ENCODE measurements around the gene SHROOM3.

Gene SHROOM3

DNA sequence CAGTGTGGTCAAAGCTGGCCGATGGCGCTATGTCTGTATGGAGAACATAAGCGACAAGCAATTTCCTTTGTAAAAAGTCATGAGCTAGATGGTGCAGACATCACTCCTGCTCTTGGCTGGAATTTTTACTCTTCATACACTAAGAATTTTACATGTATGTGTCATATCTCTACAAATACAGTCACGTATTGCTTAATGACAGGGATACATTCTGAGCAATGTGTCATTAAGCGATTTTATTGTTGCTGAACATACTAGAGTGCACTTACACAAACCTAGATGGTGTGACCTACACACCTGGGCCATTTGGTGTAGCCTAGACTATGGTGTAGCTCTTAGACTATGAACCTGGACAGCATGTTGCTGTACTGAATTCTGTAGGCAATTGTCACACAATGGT, 277.5 kb downstream of the SHROOM3 start:
- TF ChIP-seq, protein P1, sequence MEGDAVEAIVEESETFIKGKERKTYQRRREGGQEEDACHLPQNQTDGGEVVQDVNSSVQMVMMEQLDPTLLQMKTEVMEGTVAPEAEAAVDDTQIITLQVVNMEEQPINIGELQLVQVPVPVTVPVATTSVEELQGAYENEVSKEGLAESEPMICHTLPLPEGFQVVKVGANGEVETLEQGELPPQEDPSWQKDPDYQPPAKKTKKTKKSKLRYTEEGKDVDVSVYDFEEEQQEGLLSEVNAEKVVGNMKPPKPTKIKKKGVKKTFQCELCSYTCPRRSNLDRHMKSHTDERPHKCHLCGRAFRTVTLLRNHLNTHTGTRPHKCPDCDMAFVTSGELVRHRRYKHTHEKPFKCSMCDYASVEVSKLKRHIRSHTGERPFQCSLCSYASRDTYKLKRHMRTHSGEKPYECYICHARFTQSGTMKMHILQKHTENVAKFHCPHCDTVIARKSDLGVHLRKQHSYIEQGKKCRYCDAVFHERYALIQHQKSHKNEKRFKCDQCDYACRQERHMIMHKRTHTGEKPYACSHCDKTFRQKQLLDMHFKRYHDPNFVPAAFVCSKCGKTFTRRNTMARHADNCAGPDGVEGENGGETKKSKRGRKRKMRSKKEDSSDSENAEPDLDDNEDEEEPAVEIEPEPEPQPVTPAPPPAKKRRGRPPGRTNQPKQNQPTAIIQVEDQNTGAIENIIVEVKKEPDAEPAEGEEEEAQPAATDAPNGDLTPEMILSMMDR (IDR thresholded peaks at IDR 0.05; ENCODE audit: insufficient read depth, low read depth, low read length, missing control alignments): no peak
- H3K4me3 ChIP-seq (ENCODE audit: low read depth, low read length): no peak overlapping the region
- DNase-seq (ENCODE audit: low read depth): no peak

DNA sequence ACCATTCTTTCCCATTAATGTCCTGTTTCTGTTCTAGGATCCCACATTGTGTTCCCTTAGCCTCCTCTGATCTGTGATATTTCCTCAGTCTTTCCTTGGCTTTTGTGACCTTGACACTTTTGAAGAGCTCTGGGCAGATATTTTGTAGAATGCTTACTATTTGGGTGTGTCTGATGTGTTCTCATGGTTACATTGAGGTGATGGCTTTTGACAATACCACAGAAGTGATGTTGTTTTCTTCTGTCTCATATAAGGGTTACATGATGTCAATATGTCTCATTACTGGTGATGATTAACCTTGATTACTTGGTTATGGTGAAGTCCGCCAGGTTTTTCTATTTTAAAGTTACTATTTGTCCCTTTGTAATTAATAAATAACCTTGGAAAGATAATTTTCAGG, 279.2 kb downstream of the SHROOM3 start:
- H3K4me3 ChIP-seq (ENCODE audit: low read depth, low read length): no peak overlapping the region
- DNase-seq (ENCODE audit: low read depth): no peak
- TF ChIP-seq, protein P1 (IDR thresholded peaks at IDR 0.05; ENCODE audit: insufficient read depth, low read depth, low read length, missing control alignments): no peak

DNA sequence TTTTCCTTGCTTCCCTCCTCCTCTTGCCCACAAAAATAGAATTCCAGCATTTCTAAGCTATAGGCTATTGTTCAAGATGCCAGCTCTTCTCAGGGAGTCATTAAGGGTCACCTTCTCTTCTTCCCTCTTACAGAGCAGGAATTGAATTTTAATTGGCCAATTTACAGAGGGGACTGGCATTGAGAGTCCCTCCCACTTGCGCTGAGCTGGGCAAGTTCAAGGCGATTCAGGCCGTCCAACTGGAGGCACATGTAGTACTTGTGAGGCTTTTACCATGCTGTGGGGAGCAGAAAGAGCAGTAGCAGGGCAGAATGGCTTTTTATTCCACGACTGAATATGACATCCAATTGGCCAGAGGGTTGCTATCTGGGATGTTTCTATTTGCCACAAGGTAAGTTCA, 281.0 kb downstream of the SHROOM3 start:
- TF ChIP-seq, protein P1 (IDR thresholded peaks at IDR 0.05; ENCODE audit: insufficient read depth, low read depth, low read length, missing control alignments): no peak
- no peak for DNase-seq (ENCODE audit: low read depth)
- no peak overlapping the region for H3K4me3 ChIP-seq (ENCODE audit: low read depth, low read length)

DNA sequence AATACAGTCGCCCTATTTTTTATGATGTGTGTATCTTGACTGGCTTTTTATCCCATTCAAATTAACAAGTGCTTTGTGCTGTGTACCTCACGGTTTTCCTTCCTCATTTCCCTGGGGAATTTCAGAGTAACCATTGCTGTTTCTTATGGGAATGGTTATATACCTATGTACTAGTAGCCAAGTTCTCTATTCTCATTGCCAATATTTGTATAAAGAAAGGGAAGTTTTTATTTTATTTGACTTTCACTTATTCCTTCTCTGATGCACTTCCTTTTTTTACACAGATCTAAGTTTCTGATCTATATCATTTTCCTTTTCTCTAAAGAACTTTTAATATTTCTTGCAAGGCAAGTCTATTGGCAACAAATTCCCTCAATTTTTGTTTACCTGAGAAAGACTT, 281.6 kb downstream of the SHROOM3 start:
- DNase-seq (ENCODE audit: low read depth): no peak
- TF ChIP-seq, protein P1 (IDR thresholded peaks at IDR 0.05; ENCODE audit: insufficient read depth, low read depth, low read length, missing control alignments): no peak
- no peak overlapping the region for H3K4me3 ChIP-seq (ENCODE audit: low read depth, low read length)

DNA sequence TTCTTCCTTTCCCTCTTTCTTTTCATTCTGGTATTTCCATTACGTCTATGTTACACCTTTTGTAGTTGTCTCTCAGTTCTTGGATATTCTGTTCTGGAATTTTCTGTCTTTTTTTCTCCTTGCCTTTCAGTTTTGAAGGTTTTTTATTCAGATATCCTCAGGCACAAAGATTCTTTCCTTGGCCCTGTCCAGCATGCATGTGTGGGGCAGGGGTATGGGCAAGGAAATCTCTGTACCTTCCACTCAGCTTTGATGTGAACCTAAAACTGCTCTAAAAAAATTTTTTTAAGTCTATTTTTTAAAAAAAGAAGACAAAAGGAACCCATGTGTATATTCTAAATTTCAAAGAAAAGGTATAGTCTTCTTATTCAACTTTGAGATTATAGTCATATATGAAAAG, 282.4 kb downstream of the SHROOM3 start:
- TF ChIP-seq, protein P1 (IDR thresholded peaks at IDR 0.05; ENCODE audit: insufficient read depth, low read depth, low read length, missing control alignments): no peak
- H3K4me3 ChIP-seq (ENCODE audit: low read depth, low read length): no peak overlapping the region
- DNase-seq (ENCODE audit: low read depth): no peak

DNA sequence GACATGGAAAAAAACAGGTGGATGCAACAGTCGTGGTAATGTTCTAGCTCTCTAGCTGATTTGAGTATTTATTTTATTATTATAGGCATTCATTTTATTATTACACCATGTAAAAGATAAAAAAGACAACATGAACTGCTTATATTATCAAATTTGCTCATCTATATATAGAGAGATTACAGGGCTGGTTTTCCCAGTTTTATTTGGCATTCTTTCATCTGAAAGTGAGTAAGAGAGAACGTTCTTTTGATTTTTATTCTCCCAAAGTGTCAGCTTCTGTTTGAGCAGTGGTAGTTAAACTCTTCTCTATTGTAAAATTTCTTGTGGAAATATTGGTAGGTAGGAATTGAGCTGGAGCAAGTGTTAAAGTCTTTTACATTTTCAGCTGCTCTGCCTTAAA, 283.0 kb downstream of the SHROOM3 start:
- no peak for DNase-seq (ENCODE audit: low read depth)
- no peak overlapping the region for H3K4me3 ChIP-seq (ENCODE audit: low read depth, low read length)
- TF ChIP-seq, protein P1 (IDR thresholded peaks at IDR 0.05; ENCODE audit: insufficient read depth, low read depth, low read length, missing control alignments): no peak

DNA sequence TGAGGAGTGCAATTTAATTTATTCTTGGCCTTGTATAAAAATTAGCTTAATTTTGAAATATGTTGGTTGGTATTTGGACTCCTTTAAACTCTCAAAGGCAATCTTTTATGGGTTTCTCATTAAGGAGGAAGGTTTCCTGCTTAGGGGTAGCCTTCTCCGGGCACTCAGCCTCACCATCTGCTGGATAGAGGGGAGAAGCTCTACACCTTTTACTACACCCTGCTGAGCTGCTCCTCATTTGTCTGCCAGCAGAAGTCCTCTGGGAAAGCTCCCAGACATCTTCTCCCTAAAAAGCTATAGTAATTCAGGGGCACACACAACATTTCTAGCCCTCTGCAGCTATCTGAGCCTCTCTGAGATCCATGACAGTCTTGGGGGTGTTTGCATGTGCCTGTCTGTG, 283.8 kb downstream of the SHROOM3 start:
- H3K4me3 ChIP-seq (ENCODE audit: low read depth, low read length): no peak overlapping the region
- TF ChIP-seq, protein P1 (IDR thresholded peaks at IDR 0.05; ENCODE audit: insufficient read depth, low read depth, low read length, missing control alignments): no peak

More for the DNA sequence above, 283.8 kb downstream of the SHROOM3 start:
- no peak for DNase-seq (ENCODE audit: low read depth)
